GM12873 (cell line): ENCODE results near the gene CHD3.

Experiments used
- TF ChIP-seq, protein P1 (sequence below): IDR thresholded peaks from 2 replicates; pipeline ENCODE4 v1.5.1; 2012; ENCODE audit warnings: low read depth, mild to moderate bottlenecking, moderate library complexity, low read length, control low read depth; ENCODE audit not compliant: insufficient read depth; ENCODE audit errors: missing control alignments

The CHD3 gene

DNA sequence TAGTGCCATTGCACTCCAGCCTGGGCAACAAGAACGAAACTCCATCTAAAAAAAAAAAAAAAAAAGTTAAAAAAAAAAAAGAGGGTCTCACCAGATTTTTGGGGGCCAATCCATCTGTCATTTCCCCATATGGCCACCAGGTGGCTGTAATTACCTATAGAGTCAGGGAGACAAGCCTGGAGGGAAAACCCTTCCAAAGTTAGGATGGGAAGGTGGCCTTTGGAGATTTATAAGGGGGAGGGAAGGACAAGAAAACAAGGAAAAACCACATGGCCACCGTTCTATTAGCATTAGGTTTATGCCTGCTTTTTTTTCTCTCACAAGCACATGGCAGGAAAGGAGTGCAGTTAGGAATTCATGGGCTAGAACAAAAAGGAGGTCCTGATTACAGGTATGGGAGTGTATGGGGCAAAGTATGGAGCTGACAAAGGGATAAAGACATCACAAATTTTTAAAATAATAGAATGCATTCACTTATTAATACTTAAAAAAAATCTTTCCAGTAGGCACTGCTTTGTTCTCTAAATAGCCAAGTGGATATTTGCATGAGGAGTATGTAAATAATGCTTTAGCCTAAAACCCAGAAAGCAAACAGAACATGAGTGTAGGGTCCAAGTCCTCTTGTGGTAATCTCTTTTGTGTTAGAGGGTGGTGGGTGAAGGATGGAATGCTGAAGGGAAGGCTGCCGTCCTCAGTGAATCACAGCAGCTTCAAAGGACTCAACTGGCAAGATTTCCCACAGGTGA is 25.7 kb upstream of the CHD3 start:
- TF ChIP-seq, protein P1, sequence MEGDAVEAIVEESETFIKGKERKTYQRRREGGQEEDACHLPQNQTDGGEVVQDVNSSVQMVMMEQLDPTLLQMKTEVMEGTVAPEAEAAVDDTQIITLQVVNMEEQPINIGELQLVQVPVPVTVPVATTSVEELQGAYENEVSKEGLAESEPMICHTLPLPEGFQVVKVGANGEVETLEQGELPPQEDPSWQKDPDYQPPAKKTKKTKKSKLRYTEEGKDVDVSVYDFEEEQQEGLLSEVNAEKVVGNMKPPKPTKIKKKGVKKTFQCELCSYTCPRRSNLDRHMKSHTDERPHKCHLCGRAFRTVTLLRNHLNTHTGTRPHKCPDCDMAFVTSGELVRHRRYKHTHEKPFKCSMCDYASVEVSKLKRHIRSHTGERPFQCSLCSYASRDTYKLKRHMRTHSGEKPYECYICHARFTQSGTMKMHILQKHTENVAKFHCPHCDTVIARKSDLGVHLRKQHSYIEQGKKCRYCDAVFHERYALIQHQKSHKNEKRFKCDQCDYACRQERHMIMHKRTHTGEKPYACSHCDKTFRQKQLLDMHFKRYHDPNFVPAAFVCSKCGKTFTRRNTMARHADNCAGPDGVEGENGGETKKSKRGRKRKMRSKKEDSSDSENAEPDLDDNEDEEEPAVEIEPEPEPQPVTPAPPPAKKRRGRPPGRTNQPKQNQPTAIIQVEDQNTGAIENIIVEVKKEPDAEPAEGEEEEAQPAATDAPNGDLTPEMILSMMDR = peak; percentile 69

DNA sequence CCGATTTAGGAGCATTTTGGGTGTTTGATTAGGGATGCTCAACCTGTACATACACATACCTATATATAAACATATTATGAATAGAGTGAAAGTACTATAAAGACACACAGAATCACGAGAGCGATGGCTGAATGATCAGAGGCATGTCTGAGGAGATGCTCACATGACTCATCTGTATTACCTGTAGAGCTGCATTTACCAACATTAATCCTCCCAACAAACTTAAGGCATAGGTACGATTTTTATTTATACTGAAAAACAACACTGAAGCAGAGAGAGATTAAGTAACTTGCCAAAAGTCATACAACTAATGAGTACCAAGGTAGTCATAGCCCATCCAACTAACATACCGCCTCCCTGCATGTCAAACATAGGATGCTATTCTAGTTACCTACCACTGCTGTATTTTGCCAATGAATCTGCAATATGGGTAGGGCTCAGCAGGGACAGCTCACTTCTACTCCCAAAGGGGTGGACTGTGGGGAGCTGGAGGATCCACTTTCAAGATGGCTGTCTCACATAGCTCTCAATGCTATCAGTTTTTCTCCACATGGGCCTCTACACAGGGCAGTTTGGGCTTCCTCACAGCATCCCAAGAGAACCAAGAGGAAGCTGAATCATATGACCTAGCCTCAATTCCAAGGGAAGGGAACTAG is 23.5 kb upstream of the CHD3 start:
- TF ChIP-seq, protein P1 = no peak

GRCh38 chr17:7867881-7868329 is 20.7 kb upstream of the CHD3 start:
- TF ChIP-seq, protein P1 = no peak

GRCh38 chr17:7873051-7873450 is 15.5 kb upstream of the CHD3 start:
- TF ChIP-seq, protein P1 = no peak

GRCh38 chr17:7875804-7876370 is 12.7 kb upstream of the CHD3 start:
- TF ChIP-seq, protein P1 = no peak

DNA sequence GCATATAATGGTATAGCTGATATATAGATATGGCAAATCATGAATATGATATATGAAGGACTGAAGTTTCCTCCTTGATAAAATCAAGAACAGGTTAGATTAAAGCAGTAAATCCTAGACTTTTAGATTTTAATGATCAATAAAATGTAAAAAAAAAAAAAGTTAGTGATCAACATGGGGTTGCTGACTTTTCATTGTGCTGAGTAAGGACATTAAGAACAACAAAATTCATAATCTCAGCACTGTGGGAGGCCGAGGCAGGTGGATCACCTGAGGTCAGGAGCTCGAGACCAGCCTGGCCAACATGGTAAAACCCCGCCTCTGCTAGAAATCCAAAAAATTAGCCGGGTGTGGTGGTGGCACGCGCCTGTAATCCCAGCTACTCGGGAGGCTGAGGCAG is 10.4 kb upstream of the CHD3 start:
- TF ChIP-seq, protein P1 = no peak
